SJSA1 (cell line): Measurements from ENCODE around the gene EDN1. TPM values are rescaled to one million over a fixed set of nuclear protein-coding genes. Genes with fewer than 3 reads are reported as not detected.
A peak's percentile ranks its signal among the peaks of the same experiment; 100 is the strongest.
"Not testable (repeated sequence)": the region's sequence is repeated elsewhere in the genome, so short reads cannot be mapped to it uniquely, and the experiment has no call there.

Source experiments
- DNase-seq, 2 experiments: peaks; one replicate each; pipeline ENCODE4 v3.0.0-alpha.2; 2015 to 2020; ENCODE audit warnings: low spot score in 2 of 2, low read depth in 1 of 2
- H3K27ac ChIP-seq: fragments of 250-450 bp; sonication (Bioruptor Pico); 2 replicates; pipeline ENCODE4 v1.5.1; 2020; ENCODE audit warnings: mild to moderate bottlenecking, moderate library complexity
- H3K27me3 ChIP-seq: fragments of 250-450 bp; sonication (Bioruptor Pico); replicated peaks from 2 replicates; pipeline ENCODE4 v1.5.1; 2020; ENCODE audit warnings: mild to moderate bottlenecking, moderate library complexity
- H3K36me3 ChIP-seq: fragments of 250-450 bp; sonication (Bioruptor Pico); 2 replicates; pipeline ENCODE4 v1.5.1; 2020; ENCODE audit warnings: mild to moderate bottlenecking
- H3K4me1 ChIP-seq: fragments of 250-450 bp; sonication (Bioruptor Pico); replicated peaks from 2 replicates; pipeline ENCODE4 v1.6.1; 2021; ENCODE audit warnings: mild to moderate bottlenecking
- H3K4me3 ChIP-seq: fragments of 250-450 bp; sonication (Bioruptor Pico); 2 replicates; pipeline ENCODE4 v1.5.1; 2020; ENCODE audit warnings: mild to moderate bottlenecking
- H3K9me3 ChIP-seq: fragments of 250-450 bp; sonication (Bioruptor Pico); replicated peaks from 2 replicates; pipeline ENCODE4 v1.5.1; 2020; ENCODE audit warnings: mild to moderate bottlenecking
- total RNA-seq: library from RNA; depleted of rRNA; stranded (reverse); fragments of >200 nt; shearing (Covaris generic); gene quantifications from 2 replicates; pipeline ENCODE4 v1.2.3, GENCODE V29; 2014

The EDN1 gene
- total RNA-seq, 1 experiment from 2014 or later: 45.5 TPM

DNA sequence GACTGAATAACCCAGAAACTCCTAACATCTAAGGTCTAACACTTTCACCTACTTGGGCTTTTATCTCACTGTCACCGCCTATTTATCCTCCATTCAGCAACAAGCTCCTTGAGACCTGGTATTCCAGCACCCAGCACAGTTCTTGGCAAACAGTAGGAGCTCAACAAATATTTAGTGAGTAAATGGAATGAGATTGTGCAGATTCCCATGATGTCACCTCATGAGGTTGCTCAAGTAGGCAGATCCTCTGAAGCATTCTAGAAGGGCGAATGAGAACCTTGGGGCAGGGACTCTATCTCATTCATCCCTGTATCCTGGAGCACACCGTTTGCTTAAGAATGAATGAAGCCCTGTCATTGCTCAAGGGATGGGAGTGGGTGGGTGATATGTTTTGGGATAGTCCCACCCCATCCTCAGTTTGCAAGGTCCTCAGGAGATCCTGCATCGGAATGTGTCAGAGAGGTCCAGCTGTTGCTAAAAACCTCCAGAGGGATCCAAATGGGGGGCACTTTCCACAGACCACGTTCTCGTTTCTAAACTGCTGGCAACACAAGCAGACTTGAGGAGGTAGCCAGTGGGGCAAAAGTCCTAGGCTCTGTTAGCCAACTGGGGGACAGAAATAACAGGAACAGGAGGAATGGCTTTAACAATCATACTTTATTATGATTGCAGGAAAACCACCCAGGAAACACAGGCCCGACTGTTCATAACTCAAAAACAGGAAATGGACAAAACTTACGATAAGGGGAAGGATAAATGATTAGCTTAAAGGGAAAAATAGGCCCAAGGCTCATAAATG is 42.0 kb downstream of the EDN1 start:
- H3K4me1 ChIP-seq: peaks cover 82% of the 10 kb centered on the region
- peak overlapping the region; percentile 79 for H3K27ac ChIP-seq
- peak; percentile 26 to 52 for DNase-seq
- no peak overlapping the region for H3K4me3 ChIP-seq
- no peaks in the 10 kb centered on the region for H3K36me3 ChIP-seq
- no peaks in the 10 kb centered on the region for H3K9me3 ChIP-seq
- no peaks in the 10 kb centered on the region for H3K27me3 ChIP-seq

DNA sequence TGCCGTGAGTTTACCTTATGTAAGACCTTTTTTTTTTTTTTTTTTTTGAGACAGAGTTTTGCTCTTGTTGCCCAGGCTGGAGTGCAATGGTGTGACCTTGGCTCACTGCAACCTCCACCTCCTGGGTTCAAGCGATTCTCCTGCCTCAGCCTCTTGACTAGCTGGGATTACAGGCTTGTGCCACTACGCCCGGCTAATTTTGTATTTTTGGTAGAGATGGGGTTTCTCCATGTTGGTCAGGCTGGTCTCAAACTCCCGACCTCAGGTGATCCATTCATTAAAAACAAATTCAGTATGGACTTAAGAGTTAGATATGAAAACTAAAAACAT is 42.6 kb downstream of the EDN1 start:
- not testable (repeated sequence) for DNase-seq, H3K4me3 ChIP-seq, H3K27ac ChIP-seq, H3K9me3 ChIP-seq, H3K36me3 ChIP-seq, H3K27me3 ChIP-seq
- peaks cover 82% of the 10 kb centered on the region for H3K4me1 ChIP-seq

DNA sequence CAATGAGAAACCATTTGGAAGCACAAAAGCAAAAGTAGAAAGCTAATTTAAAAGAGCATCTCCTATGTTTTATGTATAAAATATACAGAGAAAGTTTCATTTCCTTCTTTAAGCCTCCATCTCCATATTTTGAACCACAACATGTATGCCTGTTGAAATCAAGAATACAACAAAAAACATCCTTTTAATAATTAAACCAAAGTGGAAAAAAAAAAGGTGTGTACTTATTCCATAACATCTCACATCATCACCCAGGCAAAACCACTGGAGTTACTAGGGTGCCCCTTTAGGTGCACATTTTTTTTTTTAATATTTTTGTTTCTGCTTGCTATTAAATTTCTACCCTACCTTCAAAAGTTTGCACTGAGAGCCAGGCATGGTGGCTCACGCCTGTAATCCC is 43.0 kb downstream of the EDN1 start:
- no peaks in the 10 kb centered on the region for H3K9me3 ChIP-seq
- H3K27ac ChIP-seq: no peak overlapping the region
- no peak for DNase-seq
- H3K36me3 ChIP-seq: no peaks in the 10 kb centered on the region
- H3K27me3 ChIP-seq: no peaks in the 10 kb centered on the region
- peaks cover 82% of the 10 kb centered on the region for H3K4me1 ChIP-seq
- H3K4me3 ChIP-seq: no peak overlapping the region

DNA sequence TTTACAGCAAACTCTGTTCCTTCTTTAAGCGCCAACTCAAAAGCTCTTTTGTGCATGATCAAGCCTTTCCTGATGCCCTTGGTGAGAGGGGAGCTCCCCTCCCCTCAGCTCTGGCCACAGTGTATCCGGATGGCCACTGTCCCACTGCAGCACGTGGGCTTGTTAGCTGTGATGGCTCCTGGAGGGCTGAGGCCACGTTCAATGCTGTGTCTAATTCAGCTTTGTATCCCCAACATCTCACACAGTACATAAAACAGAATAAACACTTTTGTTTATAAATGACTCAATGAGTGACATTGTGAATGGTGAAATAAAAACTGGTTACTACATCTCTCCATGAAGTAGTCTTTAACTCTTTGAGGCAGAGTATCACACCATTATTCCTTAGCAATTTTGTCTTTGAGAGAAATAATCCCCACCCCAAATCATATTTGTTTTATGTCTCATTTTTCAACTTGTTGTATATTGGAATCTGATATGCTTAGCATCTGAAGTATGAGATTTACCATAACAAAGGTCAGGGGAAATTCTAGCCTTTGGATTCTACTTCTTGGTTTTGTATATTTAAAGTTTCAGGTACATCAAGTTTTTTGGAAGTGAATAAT is 44.5 kb downstream of the EDN1 start:
- peak overlapping the region; percentile 91 for H3K27ac ChIP-seq
- no peaks in the 10 kb centered on the region for H3K27me3 ChIP-seq
- no peaks in the 10 kb centered on the region for H3K36me3 ChIP-seq
- peak; percentile 64 for DNase-seq
- H3K4me3 ChIP-seq: no peak overlapping the region
- no peaks in the 10 kb centered on the region for H3K9me3 ChIP-seq
- peaks cover 73% of the 10 kb centered on the region for H3K4me1 ChIP-seq

DNA sequence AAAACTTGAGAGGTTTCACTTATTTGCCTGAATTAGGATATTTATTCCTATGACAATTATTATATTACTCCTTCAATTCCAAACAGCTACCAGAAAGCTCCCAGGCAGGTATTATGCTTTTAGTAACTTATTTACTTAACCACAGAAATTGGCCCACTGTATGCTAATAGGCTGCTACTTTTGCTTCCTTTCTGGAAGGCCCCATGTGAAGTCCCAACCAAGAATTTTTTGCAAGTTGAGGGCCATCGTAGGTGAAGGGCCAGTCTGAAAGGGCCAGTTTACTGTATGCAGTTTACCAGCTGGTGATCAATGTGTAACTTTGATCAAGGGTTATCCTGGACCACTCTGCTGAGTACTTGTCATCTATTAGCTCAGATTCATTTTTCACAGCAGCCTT is 45.0 kb downstream of the EDN1 start:
- H3K4me1 ChIP-seq: peaks cover 73% of the 10 kb centered on the region
- no peak overlapping the region for H3K4me3 ChIP-seq
- no peaks in the 10 kb centered on the region for H3K27me3 ChIP-seq
- H3K36me3 ChIP-seq: no peaks in the 10 kb centered on the region
- H3K27ac ChIP-seq: peak overlapping the region; percentile 91
- no peak for DNase-seq
- H3K9me3 ChIP-seq: no peaks in the 10 kb centered on the region

DNA sequence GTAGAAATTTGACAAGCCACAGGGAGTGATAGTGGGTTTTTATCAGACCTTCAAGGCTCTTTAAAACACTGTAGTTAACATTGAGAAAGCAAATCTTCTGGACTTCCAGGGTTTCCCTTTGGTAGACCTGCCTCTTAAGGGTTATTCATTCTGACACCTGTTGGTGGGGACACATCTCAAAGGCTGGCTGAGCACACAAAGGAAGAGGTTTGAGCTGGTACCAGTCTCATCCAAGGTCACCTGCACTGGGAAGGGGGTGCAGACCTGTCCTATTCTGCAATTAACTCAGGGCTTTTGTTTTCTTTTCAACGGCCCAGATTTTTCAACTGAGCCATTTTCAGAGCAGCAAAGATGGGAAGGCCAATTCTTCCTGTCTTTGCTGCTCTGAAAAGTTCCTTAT is 45.6 kb downstream of the EDN1 start:
- no peak overlapping the region for H3K4me3 ChIP-seq
- H3K9me3 ChIP-seq: no peaks in the 10 kb centered on the region
- DNase-seq: no peak
- H3K4me1 ChIP-seq: peaks cover 67% of the 10 kb centered on the region
- H3K27me3 ChIP-seq: no peaks in the 10 kb centered on the region
- no peaks in the 10 kb centered on the region for H3K36me3 ChIP-seq
- peak overlapping the region; percentile 91 for H3K27ac ChIP-seq

DNA sequence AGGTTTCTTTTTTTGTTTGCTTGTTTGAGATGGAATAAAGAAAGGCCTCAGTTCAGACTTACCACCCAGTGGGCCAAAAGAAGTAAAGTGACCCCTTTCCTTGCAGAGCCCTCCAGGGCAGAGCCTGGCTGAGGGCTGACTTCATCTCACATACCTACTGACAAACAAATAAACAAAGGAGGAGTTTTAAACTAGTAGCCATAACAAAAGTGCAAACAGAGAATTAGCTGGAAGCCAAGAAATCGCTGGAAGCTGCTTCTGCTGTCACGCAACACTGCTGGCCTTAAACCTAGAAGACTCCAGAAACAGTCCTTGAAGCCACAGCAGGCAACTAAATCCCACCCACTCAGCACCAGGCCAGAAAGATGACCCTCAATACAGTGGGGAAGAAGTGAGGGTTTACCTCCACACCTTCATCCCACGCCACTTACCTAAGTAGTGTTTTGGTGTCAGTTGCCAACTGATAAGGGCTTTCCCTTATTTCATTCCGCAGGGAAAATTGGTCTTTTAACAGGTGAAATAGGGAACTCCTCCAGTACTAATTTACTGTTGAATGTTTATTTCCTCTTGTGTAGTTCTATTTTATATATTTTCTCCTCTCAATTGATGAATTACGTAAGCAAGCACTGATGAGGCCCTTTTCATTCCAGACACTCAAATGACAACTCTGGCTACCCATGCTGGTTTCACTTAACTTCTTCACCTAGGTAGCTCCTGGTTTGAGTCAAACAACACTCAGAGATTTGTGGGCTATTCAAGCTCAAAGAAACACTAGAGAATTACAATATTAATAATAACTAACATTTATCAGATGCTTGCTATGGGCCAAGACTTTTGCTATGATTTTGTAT is 46.2 kb downstream of the EDN1 start:
- peak; percentile 91 to 97 for DNase-seq
- H3K27ac ChIP-seq: peak overlapping the region; percentile 91
- H3K9me3 ChIP-seq: no peaks in the 10 kb centered on the region
- H3K27me3 ChIP-seq: no peaks in the 10 kb centered on the region
- H3K36me3 ChIP-seq: no peaks in the 10 kb centered on the region
- peaks cover 61% of the 10 kb centered on the region for H3K4me1 ChIP-seq
- H3K4me3 ChIP-seq: no peak overlapping the region

DNA sequence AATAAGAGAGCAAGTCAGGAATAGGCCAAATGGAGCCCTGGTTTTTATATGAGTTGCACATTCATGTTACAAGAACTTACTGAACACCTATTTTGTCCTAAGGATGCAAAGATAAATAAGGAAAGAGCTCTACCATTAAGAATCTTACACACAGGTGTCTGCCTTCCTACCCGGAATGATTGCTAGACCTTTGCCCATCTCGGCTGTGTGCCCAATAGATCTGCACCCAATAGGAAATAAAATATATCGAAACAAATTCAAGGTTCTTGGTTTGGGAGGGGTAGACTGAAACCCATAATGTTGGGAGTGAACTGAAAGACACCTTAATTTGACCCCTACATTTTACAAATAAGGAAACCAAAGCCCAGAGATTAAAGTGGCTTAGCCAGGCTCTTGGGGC is 48.9 kb downstream of the EDN1 start:
- no peak overlapping the region for H3K4me3 ChIP-seq
- peaks cover 65% of the 10 kb centered on the region for H3K4me1 ChIP-seq
- H3K27ac ChIP-seq: no peak overlapping the region
- no peaks in the 10 kb centered on the region for H3K36me3 ChIP-seq
- H3K9me3 ChIP-seq: no peaks in the 10 kb centered on the region
- H3K27me3 ChIP-seq: no peaks in the 10 kb centered on the region
- no peak for DNase-seq

DNA sequence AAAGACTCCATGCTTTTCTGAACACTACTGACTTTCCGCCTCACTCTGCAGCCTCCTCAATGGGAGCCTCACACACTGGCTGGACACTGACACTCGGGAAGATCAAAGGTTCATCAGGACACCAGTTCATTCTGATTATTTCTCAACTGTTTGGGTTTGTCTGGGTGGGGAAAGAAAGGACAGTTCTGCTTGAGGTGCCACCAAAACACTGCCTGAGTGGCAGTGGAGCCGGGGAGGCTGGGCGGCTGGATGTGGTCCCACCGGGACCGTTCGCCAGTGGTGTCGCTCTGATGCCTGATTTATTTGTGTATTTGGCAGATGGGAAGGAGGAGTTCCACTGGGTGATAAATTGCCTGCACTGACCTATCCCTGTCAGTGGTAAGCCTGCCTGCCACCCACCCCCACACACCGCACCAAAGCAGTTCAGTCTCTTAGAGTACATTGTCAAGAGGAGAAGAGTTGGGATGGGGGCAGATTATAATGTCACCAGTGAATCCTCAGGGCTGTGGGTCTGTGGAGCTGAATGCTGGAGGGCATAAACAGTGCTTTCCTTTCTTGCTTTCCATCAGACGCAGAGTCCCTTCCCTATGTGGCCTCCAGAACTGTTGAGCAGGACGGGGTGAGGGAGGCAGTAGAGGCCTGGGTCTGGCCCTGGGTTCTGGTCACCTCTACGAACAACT is 49.8 kb downstream of the EDN1 start:
- H3K27me3 ChIP-seq: no peaks in the 10 kb centered on the region
- no peak overlapping the region for H3K4me3 ChIP-seq
- no peak overlapping the region for H3K27ac ChIP-seq
- no peak for DNase-seq
- no peaks in the 10 kb centered on the region for H3K36me3 ChIP-seq
- H3K9me3 ChIP-seq: no peaks in the 10 kb centered on the region
- peaks cover 59% of the 10 kb centered on the region for H3K4me1 ChIP-seq

DNA sequence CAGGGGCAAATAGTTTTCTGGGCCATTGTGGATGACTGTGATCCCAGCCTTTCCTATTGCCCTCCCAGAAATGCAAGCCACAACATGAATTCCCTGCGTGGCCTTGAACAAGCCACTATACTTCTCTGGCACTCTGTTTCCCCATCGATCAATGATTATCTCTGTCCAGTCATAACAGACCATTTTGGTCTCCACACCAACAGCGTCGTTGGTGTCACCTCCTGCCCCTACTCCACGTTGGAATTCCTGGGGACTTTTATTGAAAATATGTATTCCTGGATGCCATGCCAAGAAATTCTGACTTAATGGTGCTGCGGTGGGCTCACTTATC is 50.3 kb downstream of the EDN1 start:
- Histone ChIP-seq H3K27ac (no peak overlapping the region), H3K9me3 (no peaks in the 10 kb centered on the region), H3K27me3 (no peaks in the 10 kb centered on the region), H3K4me1 (peaks cover 54% of the 10 kb centered on the region), H3K36me3 (no peaks in the 10 kb centered on the region), H3K4me3 (no peak overlapping the region)
- DNase-seq: no peak

DNA sequence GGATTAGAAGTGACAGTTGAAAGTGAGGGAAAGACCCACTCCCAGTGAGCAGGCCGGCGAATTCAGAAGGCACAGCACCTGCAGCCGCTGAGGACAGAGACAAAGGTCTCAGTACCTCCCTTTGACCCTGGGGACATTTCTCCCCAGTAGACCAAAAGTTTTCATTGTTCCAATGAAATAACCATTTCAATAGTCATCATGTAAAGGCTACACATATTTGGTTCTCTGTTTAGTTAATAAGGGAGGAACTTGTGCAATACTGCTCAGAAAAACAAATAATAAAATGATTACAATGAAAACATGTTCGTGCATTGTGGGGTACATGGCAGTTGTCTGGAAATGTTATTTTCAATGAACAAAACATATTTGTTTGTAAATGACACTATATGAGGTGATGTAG is 52.5 kb downstream of the EDN1 start:
- H3K4me1 ChIP-seq: peaks cover 38% of the 10 kb centered on the region
- peak overlapping the region; percentile 34 for H3K27ac ChIP-seq

DNA sequence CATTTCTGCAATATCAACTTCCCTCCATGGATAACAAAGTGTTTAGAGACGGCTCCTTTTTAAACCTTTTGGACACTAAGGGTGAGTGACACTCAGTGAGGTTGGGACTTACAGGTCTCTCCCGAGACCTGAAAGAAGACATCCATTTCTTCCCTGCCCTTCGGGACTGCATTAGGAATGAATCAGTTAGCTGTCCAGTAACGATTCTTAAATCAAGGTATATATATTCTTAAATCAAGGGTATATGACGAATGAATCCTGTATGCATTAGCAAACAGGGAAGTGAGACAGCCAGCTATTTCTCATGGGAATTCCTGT is 52.9 kb downstream of the EDN1 start:
- Histone ChIP-seq H3K4me1 (peaks cover 36% of the 10 kb centered on the region), H3K9me3 (no peaks in the 10 kb centered on the region), H3K36me3 (no peaks in the 10 kb centered on the region), H3K4me3 (no peak overlapping the region), H3K27ac (peak overlapping the region; percentile 34), H3K27me3 (no peaks in the 10 kb centered on the region)
- DNase-seq: peak in 1 of 2 experiments; percentile 36

More for the DNA sequence above, 52.5 kb downstream of the EDN1 start:
- H3K27me3 ChIP-seq: no peaks in the 10 kb centered on the region
- H3K4me3 ChIP-seq: no peak overlapping the region
- no peaks in the 10 kb centered on the region for H3K36me3 ChIP-seq
- no peak for DNase-seq
- H3K9me3 ChIP-seq: no peaks in the 10 kb centered on the region

DNA sequence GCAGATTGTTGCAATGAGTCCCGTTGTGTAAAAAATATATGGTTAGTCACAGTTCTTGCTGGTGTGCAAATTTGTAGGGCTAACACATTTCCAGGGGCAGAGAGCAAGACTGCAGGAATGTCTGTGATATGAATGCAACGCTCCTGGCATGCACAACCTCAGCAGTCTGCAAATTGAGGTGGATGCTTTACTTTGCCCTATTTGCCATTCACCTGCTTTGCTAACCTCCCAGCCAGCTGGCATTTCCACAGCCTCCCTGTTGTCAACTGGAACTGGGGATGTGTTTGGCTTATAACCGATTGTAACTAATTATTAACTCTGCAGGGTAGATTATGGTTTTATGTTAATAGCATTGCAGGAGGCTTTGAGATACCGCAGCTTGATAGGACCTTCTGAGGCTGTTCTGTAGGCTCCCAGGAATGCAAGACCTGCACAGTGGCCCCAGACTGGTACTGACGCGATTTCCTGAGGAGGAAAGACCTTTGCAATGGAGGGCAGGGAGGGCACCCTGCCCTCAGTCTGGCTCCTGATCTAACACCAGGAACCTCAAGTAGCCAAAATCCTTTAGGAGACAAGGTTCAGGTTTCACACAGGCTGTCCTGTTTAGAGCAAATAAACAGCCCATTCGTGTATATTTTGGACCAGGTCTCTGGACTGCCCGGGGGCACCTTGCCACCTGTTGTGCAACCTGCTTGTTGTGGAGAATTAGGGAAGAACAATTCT is 53.4 kb downstream of the EDN1 start:
- H3K9me3 ChIP-seq: no peaks in the 10 kb centered on the region
- no peaks in the 10 kb centered on the region for H3K27me3 ChIP-seq
- no peak for DNase-seq
- no peaks in the 10 kb centered on the region for H3K36me3 ChIP-seq
- peaks cover 35% of the 10 kb centered on the region for H3K4me1 ChIP-seq
- H3K27ac ChIP-seq: peak overlapping the region; percentile 34
- H3K4me3 ChIP-seq: no peak overlapping the region
